MM.1S (cell line): ENCODE data around the gene ZMIZ1.
A peak's percentile ranks its signal among the peaks of the same experiment; 100 is the strongest.

ENCODE experiments used
- DNase-seq: peaks from one replicate; pipeline ENCODE4 v3.0.0-alpha.2; 2015
- H2AFZ ChIP-seq: fragments of 300-600 bp; sonication (generic); 2 replicates; pipeline ENCODE4 v1.6.0; 2016; ENCODE audit warnings: antibody characterized with exemption, low read length
- H3F3A ChIP-seq: fragments of 300-600 bp; sonication (generic); 2 replicates; pipeline ENCODE4 v1.6.1; 2016; ENCODE audit warnings: mild to moderate bottlenecking, antibody characterized with exemption, low read length, moderate library complexity, mixed read lengths; ENCODE audit not compliant: insufficient read depth
- H3K27ac ChIP-seq: fragments of 300-600 bp; sonication (generic); 2 replicates; pipeline ENCODE4 v1.5.1; 2016; ENCODE audit warnings: mild to moderate bottlenecking, low read length
- H3K27me3 ChIP-seq: fragments of 300-600 bp; sonication (generic); replicated peaks from 2 replicates; pipeline ENCODE4 v1.6.0; 2016; ENCODE audit warnings: low read length; ENCODE audit not compliant: insufficient read depth
- H3K36me3 ChIP-seq: fragments of 300-600 bp; sonication (generic); replicated peaks from 2 replicates; pipeline ENCODE4 v1.6.1; 2016; ENCODE audit warnings: mild to moderate bottlenecking, low read length, mixed read lengths; ENCODE audit not compliant: insufficient read depth
- H3K4me1 ChIP-seq: fragments of 300-600 bp; sonication (generic); 2 replicates; pipeline ENCODE4 v1.6.1; 2016; ENCODE audit warnings: low read length, mixed read lengths
- H3K4me2 ChIP-seq: fragments of 300-600 bp; sonication (generic); 2 replicates; pipeline ENCODE4 v1.6.0; 2016; ENCODE audit warnings: low read depth, low read length
- H3K4me3 ChIP-seq: fragments of 300-600 bp; sonication (generic); 2 replicates; pipeline ENCODE4 v1.5.1; 2016; ENCODE audit warnings: low read length, mixed read lengths
- H3K79me2 ChIP-seq: fragments of 300-600 bp; sonication (generic); 2 replicates; pipeline ENCODE4 v1.6.1; 2016; ENCODE audit warnings: mixed run types, low read length, mixed read lengths
- H3K9ac ChIP-seq: fragments of 300-600 bp; sonication (generic); 2 replicates; pipeline ENCODE4 v1.6.1; 2016; ENCODE audit warnings: low read length, mixed read lengths
- H3K9me2 ChIP-seq: fragments of 300-600 bp; sonication (generic); replicated peaks from 2 replicates; pipeline ENCODE4 v1.6.1; 2016; ENCODE audit warnings: mild to moderate bottlenecking, low read length, mixed read lengths; ENCODE audit not compliant: insufficient read depth
- H3K9me3 ChIP-seq: fragments of 300-600 bp; sonication (generic); replicated peaks from 2 replicates; pipeline ENCODE4 v1.6.1; 2016; ENCODE audit warnings: mild to moderate bottlenecking, low read length, mixed read lengths; ENCODE audit not compliant: insufficient read depth
- H4K20me1 ChIP-seq: fragments of 300-600 bp; sonication (generic); 2 replicates; pipeline ENCODE4 v1.6.1; 2016; ENCODE audit warnings: mild to moderate bottlenecking, low read length, moderate library complexity, mixed read lengths; ENCODE audit not compliant: insufficient read depth
- CTCF ChIP-seq: fragments of 300-600 bp; sonication (generic); IDR thresholded peaks from 2 replicates; pipeline ENCODE4 v1.5.1; 2016; ENCODE audit warnings: antibody characterized with exemption, low read length, mixed read lengths
- EZH2 ChIP-seq: fragments of 300-600 bp; sonication (generic); optimal IDR thresholded peaks from 2 replicates; pipeline ENCODE3; 2017; ENCODE audit warnings: low read depth, mild to moderate bottlenecking, antibody characterized with exemption, low read length, mixed read lengths
- EZH2phosphoT487 ChIP-seq: fragments of 300-600 bp; sonication (generic); IDR thresholded peaks from 2 replicates; pipeline ENCODE4 v1.6.1; 2018; ENCODE audit warnings: antibody characterized with exemption, low read length

The ZMIZ1 gene

GRCh38 chr10:79244068-79244442, 175.3 kb downstream of the ZMIZ1 start:
- peak; percentile 26 for DNase-seq
- no peaks in the 10 kb centered on the region for H3K9me2 ChIP-seq
- peaks cover 62% of the 10 kb centered on the region for H3K79me2 ChIP-seq
- H3K27ac ChIP-seq: peak overlapping the region; percentile 92
- peaks cover 59% of the 10 kb centered on the region for H3K4me1 ChIP-seq
- peak overlapping the region; percentile 100 for H3K4me2 ChIP-seq
- no peaks in the 10 kb centered on the region for H3K27me3 ChIP-seq
- peak overlapping the region; percentile 89 for H3K9ac ChIP-seq
- H3K9me3 ChIP-seq: no peaks in the 10 kb centered on the region
- peak overlapping the region; percentile 38; the same call in 1 of the 2 replicates for H2AFZ ChIP-seq
- no peak for TF ChIP-seq EZH2phosphoT487
- TF ChIP-seq CTCF: no peak
- TF ChIP-seq EZH2: no peak
- H3K4me3 ChIP-seq: peak overlapping the region; percentile 81
- H3F3A ChIP-seq: peaks cover 45% of the 10 kb centered on the region
- H3K36me3 ChIP-seq: no peaks in the 10 kb centered on the region
- H4K20me1 ChIP-seq: no peaks in the 10 kb centered on the region

DNA sequence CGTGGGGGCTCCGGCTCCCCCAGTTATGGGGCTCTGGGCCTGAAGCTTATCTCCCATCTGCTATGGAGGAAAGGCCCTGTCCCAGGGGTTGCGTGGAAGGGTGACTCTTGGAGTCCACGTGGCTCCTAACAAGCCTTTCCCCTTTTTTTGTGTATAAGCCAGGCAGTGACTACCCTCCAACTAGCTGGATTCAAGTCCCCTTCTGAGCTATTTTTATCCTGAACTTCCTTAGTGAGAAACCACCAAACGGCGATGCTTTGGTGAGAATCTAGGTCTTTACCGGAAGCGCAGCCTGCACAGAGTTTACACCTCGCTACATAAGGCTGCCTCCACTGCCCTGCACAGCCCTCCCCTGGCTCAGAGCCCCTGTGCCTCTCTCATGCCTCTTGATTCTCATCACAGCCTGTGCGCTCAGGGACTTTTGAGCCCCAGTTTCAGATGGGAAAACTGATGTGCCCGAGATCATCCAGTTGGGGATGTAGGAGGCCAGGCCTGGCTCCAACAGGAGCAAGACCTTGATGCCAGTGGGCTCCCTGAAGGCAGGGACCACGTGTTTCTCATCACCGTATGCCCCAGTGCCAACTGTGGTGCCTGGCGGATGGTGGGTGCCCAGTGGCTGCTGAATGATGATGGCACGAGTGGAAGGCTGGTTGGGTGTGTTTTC, 176.2 kb downstream of the ZMIZ1 start:
- DNase-seq: peak; percentile 90
- Histone ChIP-seq H3F3A (peaks cover 54% of the 10 kb centered on the region), H3K4me2 (peak overlapping the region; percentile 100), H3K9me2 (no peaks in the 10 kb centered on the region), H3K4me3 (peak overlapping the region; percentile 81), H3K36me3 (no peaks in the 10 kb centered on the region), H2AFZ (no peak overlapping the region), H3K9ac (peak overlapping the region; percentile 89), H3K27me3 (no peaks in the 10 kb centered on the region), H4K20me1 (no peaks in the 10 kb centered on the region), H3K27ac (peak overlapping the region; percentile 92), H3K4me1 (peaks cover 68% of the 10 kb centered on the region), H3K79me2 (peaks cover 69% of the 10 kb centered on the region), H3K9me3 (no peaks in the 10 kb centered on the region)
- TF ChIP-seq EZH2phosphoT487: no peak
- TF ChIP-seq EZH2: no peak
- no peak for TF ChIP-seq CTCF

GRCh38 chr10:79245539-79246208, 176.9 kb downstream of the ZMIZ1 start:
- peaks cover 75% of the 10 kb centered on the region for H3K4me1 ChIP-seq
- H3K9me2 ChIP-seq: no peaks in the 10 kb centered on the region
- peaks cover 61% of the 10 kb centered on the region for H3F3A ChIP-seq
- H3K4me2 ChIP-seq: peak overlapping the region; percentile 100
- no peaks in the 10 kb centered on the region for H3K27me3 ChIP-seq
- no peak overlapping the region for H2AFZ ChIP-seq
- H3K36me3 ChIP-seq: no peaks in the 10 kb centered on the region
- H3K4me3 ChIP-seq: peak overlapping the region; percentile 81
- no peaks in the 10 kb centered on the region for H4K20me1 ChIP-seq
- H3K27ac ChIP-seq: peak overlapping the region; percentile 92
- no peak for TF ChIP-seq EZH2phosphoT487
- TF ChIP-seq CTCF: no peak
- TF ChIP-seq EZH2: no peak
- H3K9ac ChIP-seq: peak overlapping the region; percentile 89
- peaks cover 76% of the 10 kb centered on the region for H3K79me2 ChIP-seq
- no peaks in the 10 kb centered on the region for H3K9me3 ChIP-seq
- no peak for DNase-seq
